OCI-LY1 (cell line): ENCODE measurements around the gene PAK4.

Source experiments
- H2AFZ ChIP-seq: fragments of 200-600 bp; sonication (generic), shearing (Covaris generic); 2 replicates; pipeline ENCODE4 v1.6.0; 2014; ENCODE audit warnings: antibody characterized with exemption, mild to moderate bottlenecking, low read length
- H3F3A ChIP-seq: fragments of 200-600 bp; sonication (generic), shearing (Covaris generic); 2 replicates; pipeline ENCODE4 v1.6.0; 2014; ENCODE audit warnings: mild to moderate bottlenecking, antibody characterized with exemption, low read length, moderate library complexity; ENCODE audit not compliant: insufficient read depth
- H3K27ac ChIP-seq: fragments of 200-600 bp; sonication (generic); 2 replicates; pipeline ENCODE4 v1.5.1; 2014; ENCODE audit warnings: low read length, mixed run types, mild to moderate bottlenecking, low read depth; ENCODE audit not compliant: poor library complexity, severe bottlenecking
- H3K27me3 ChIP-seq: fragments of 200-600 bp; sonication (generic); 2 replicates; pipeline ENCODE4 v1.6.0; 2014; ENCODE audit warnings: antibody characterized with exemption, mild to moderate bottlenecking, low read length, moderate library complexity; ENCODE audit not compliant: insufficient read depth
- H3K36me3 ChIP-seq: fragments of 200-600 bp; sonication (generic); 2 replicates; pipeline ENCODE4 v1.6.1; 2014; ENCODE audit warnings: mild to moderate bottlenecking, antibody characterized with exemption, low read length, moderate library complexity, mixed read lengths; ENCODE audit not compliant: insufficient read depth
- H3K4me1 ChIP-seq: fragments of 200-600 bp; sonication (generic); 2 replicates; pipeline ENCODE4 v1.5.1; 2014; ENCODE audit warnings: mild to moderate bottlenecking, low read length, moderate library complexity; ENCODE audit not compliant: insufficient read depth, severe bottlenecking
- H3K4me2 ChIP-seq: fragments of 200-600 bp; sonication (generic), shearing (Covaris generic); 2 replicates; pipeline ENCODE4 v1.6.1; 2014; ENCODE audit warnings: low read length
- H3K4me3 ChIP-seq: fragments of 200-600 bp; sonication (generic); 2 replicates; pipeline ENCODE4 v1.5.1; 2014; ENCODE audit warnings: low read length, low read depth, mild to moderate bottlenecking, mixed read lengths; ENCODE audit not compliant: poor library complexity, severe bottlenecking
- H3K79me2 ChIP-seq: fragments of 200-600 bp; shearing (Covaris generic); 2 replicates; pipeline ENCODE4 v1.6.1; 2016; ENCODE audit warnings: mixed run types, low read length, mixed read lengths; ENCODE audit not compliant: insufficient read depth
- H3K9ac ChIP-seq: fragments of 200-600 bp; sonication (generic), shearing (Covaris generic); 2 replicates; pipeline ENCODE4 v1.6.1; 2014; ENCODE audit warnings: mild to moderate bottlenecking, low read length, mixed read lengths
- H3K9me2 ChIP-seq: fragments of 200-600 bp; sonication (generic), shearing (Covaris generic); 2 replicates; pipeline ENCODE4 v1.6.1; 2014; ENCODE audit warnings: low read depth, mild to moderate bottlenecking, low read length, mixed read lengths
- H3K9me3 ChIP-seq: fragments of 200-600 bp; shearing (Covaris generic); 2 replicates; pipeline ENCODE4 v1.6.1; 2014; ENCODE audit warnings: low read length, mixed read lengths
- H4K20me1 ChIP-seq: fragments of 200-600 bp; sonication (generic), shearing (Covaris generic); 2 replicates; pipeline ENCODE4 v1.6.0; 2016; ENCODE audit warnings: mild to moderate bottlenecking, low read length; ENCODE audit not compliant: insufficient read depth
- EZH2 ChIP-seq: fragments of 200-600 bp; sonication (generic), shearing (Covaris generic); IDR thresholded peaks from 2 replicates; pipeline ENCODE4 v1.8.0; 2017; ENCODE audit warnings: borderline replicate concordance, mixed run types, mild to moderate bottlenecking, antibody characterized with exemption, low read length, moderate library complexity, mixed read lengths
- TF ChIP-seq, protein P1 (sequence below): fragments of 200-600 bp; sonication (generic), shearing (Covaris generic); IDR thresholded peaks from 2 replicates; pipeline ENCODE4 v1.5.1; 2017; ENCODE audit warnings: mild to moderate bottlenecking, antibody characterized with exemption, low read length, moderate library complexity, mixed read lengths

Gene PAK4

DNA sequence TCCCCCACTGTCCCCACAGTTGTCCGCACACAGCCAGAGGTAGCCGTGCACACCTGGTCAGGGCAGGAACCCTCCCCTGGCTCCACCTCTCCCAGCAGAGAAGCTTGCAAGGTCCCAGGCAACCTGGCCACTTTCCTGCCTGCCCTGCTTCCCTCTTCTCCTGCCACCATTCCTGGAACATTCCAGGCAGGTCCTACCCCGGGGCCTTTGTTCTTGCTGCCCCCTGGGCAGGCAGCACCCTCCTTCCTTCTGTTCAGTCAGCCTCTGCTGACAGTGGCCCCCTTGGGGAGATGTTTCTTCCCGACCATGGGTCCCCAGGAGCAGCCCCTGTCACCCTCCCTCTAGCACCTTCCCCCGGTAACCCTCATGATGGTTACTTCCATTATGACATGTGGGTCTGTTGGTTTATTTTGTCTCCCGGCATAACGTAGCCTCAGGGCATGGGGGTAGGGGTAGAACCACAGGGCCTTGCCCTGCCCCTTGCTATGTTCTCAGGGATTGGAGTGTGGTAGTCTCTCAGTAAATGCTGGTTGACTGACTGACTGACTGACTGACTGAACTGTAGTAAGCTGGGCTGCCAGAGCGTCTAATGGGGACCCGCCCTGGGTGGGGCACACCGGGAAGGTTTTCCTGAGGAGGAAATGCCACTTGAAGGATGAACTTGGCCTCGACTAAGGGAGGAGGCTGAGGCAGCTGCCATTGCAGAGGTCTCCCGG is 10.8 kb downstream of the PAK4 start:
- Histone ChIP-seq H3K27me3 (no peaks in the 10 kb centered on the region), H4K20me1 (peaks cover 3% of the 10 kb centered on the region; the same call in 1 of the 2 replicates), H3K9ac (no peak overlapping the region), H2AFZ (no peak overlapping the region), H3K9me2 (no peaks in the 10 kb centered on the region), H3K4me2 (no peak overlapping the region), H3K9me3 (no peaks in the 10 kb centered on the region), H3K27ac (no peak overlapping the region), H3K36me3 (no peaks in the 10 kb centered on the region), H3F3A (no peaks in the 10 kb centered on the region), H3K79me2 (no peaks in the 10 kb centered on the region), H3K4me1 (no peaks in the 10 kb centered on the region), H3K4me3 (no peak overlapping the region)
- TF ChIP-seq, protein P1, sequence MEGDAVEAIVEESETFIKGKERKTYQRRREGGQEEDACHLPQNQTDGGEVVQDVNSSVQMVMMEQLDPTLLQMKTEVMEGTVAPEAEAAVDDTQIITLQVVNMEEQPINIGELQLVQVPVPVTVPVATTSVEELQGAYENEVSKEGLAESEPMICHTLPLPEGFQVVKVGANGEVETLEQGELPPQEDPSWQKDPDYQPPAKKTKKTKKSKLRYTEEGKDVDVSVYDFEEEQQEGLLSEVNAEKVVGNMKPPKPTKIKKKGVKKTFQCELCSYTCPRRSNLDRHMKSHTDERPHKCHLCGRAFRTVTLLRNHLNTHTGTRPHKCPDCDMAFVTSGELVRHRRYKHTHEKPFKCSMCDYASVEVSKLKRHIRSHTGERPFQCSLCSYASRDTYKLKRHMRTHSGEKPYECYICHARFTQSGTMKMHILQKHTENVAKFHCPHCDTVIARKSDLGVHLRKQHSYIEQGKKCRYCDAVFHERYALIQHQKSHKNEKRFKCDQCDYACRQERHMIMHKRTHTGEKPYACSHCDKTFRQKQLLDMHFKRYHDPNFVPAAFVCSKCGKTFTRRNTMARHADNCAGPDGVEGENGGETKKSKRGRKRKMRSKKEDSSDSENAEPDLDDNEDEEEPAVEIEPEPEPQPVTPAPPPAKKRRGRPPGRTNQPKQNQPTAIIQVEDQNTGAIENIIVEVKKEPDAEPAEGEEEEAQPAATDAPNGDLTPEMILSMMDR: no peak
- no peak for TF ChIP-seq EZH2

DNA sequence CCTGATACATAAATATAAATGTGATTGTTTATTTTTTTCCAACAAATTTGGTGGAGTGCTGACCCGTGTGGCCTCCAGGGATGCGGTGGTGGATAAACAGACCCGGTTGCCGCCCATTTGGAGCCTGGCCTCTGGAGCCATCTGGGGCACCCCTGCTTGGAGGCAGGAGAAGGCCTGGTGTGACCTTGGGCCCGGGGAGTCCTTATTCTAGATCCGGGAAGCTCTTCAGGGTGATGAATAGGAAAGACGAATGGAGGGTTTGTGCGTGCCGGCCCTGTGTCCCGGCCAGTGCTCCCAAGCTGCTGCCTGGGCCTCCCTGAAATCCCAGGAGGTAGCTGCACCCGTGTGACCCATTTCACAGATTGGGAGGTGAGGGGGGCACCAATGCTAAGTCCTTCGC is 11.5 kb downstream of the PAK4 start:
- no peaks in the 10 kb centered on the region for H3K36me3 ChIP-seq
- no peaks in the 10 kb centered on the region for H3F3A ChIP-seq
- peaks cover 3% of the 10 kb centered on the region; the same call in 1 of the 2 replicates for H4K20me1 ChIP-seq
- H3K9ac ChIP-seq: no peak overlapping the region
- no peaks in the 10 kb centered on the region for H3K79me2 ChIP-seq
- H3K27ac ChIP-seq: no peak overlapping the region
- H3K4me3 ChIP-seq: no peak overlapping the region
- no peak overlapping the region for H3K4me2 ChIP-seq
- TF ChIP-seq, protein P1: no peak
- TF ChIP-seq EZH2: no peak
- no peaks in the 10 kb centered on the region for H3K9me3 ChIP-seq
- no peak overlapping the region for H2AFZ ChIP-seq
- H3K27me3 ChIP-seq: no peaks in the 10 kb centered on the region
- H3K4me1 ChIP-seq: no peaks in the 10 kb centered on the region
- H3K9me2 ChIP-seq: no peaks in the 10 kb centered on the region

DNA sequence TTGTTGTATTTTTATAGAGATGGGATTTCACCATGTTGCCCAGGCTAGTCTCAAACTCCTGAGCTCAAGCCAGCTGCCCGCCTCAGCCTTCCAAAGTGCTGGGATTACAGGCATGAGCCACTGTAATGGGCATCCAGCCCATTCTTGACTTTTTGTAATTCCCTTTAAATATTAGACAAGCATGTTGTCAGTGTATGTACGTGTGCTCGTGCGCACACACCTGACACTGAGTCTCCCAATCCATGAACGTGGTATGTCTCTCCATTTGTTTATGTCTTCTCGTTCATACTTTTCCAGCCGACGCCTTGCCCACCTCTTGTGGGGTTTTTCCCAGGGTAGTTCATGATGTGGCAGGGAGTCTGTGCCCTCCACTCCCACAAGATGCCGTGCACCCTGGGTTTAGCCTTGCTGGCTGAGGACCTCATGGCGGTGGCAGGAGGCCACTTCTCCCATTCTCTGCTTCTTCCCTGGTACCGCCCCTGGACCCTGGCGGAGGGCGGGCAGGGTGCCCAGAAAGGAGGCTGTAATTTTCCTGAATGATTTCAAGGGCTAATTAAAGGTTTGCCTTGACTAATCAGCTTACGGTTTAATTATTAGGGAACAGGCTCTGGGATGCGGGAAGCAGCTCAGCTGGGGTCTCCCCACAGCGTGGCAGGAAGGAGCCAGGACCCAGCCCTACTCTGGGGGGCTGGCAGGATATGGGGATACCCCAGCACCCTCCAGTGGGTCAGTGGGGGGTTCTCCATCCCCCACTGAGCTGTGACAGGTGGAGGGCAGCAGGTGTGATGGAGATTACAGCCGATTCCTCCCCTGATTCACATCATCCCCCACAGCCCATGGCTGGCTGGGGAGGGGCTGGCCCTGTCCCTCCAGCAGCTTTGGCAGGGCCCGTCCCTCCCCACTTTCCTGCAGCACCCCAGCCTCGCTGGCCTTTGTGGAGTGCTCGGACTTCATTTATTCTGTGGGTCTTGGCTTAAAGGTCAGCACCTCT is 12.9 kb downstream of the PAK4 start:
- Histone ChIP-seq H3K4me2 (no peak overlapping the region), H3K27me3 (no peaks in the 10 kb centered on the region), H2AFZ (no peak overlapping the region), H3F3A (no peaks in the 10 kb centered on the region), H3K27ac (no peak overlapping the region), H3K9ac (no peak overlapping the region), H3K79me2 (no peaks in the 10 kb centered on the region), H3K4me1 (no peaks in the 10 kb centered on the region), H3K36me3 (no peaks in the 10 kb centered on the region), H3K4me3 (no peak overlapping the region), H3K9me3 (no peaks in the 10 kb centered on the region), H4K20me1 (no peaks in the 10 kb centered on the region), H3K9me2 (no peaks in the 10 kb centered on the region)
- TF ChIP-seq, protein P1: no peak
- TF ChIP-seq EZH2: no peak
